CD4-positive, alpha-beta T cell (primary cell): Measurements from ENCODE around the gene FOXD4. TPM values are rescaled to one million over a fixed set of nuclear protein-coding genes. Genes with fewer than 3 reads are reported as not detected.
"Not testable (repeated sequence)": the region's sequence is repeated elsewhere in the genome, so short reads cannot be mapped to it uniquely, and the experiment has no call there.

ENCODE experiments used
- ATAC-seq: fragments of 200-7000 bp; cut with Tn5 transposase; one replicate; pipeline ENCODE4 v1.10.0; 2022; ENCODE audit warnings: mild to moderate bottlenecking; ENCODE audit not compliant: poor library complexity
- CTCF ChIA-PET: fragments of 350-600 bp; sonication (Branson Sonifier 250); formaldehyde crosslinking; loops from one replicate; lab custom pipeline; 2021; ENCODE audit warnings: antibody characterized with exemption, inconsistent platforms; lab: Charles Lee
- POLR2A ChIA-PET: fragments of 350-600 bp; sonication (Branson Sonifier 250); formaldehyde crosslinking; loops from one replicate; lab custom pipeline; 2021; ENCODE audit warnings: antibody characterized with exemption, inconsistent platforms; lab: Charles Lee
- DNase-seq, 14 experiments: peaks; one replicate each; pipeline ENCODE4 v3.0.0-alpha.2; 2013 to 2020; ENCODE audit warnings: mixed read lengths in 2 of 14
- H3K27ac ChIP-seq, 2 donors: one replicate each; pipeline versions ENCODE4 v1.5.1 to v1.7.0; 2013; ENCODE audit warnings: low read length in 2 of 2, low read depth in 1 of 2, mild to moderate bottlenecking in 1 of 2
- H3K27me3 ChIP-seq, 2 experiments: 1 replicate in 1 of 2; 2 replicates in 1 of 2; pipeline versions ENCODE4 v1.6.1 to v1.7.0; 2013; ENCODE audit warnings: low read length in 2 of 2, control low read depth in 1 of 2, mild to moderate bottlenecking in 1 of 2, moderate library complexity in 1 of 2; ENCODE audit not compliant: insufficient read depth in 2 of 2, control insufficient read depth in 1 of 2
- H3K36me3 ChIP-seq: one replicate; pipeline ENCODE4 v1.6.1; 2013; ENCODE audit warnings: low read length, control low read depth; ENCODE audit not compliant: insufficient read depth
- H3K4me1 ChIP-seq: one replicate; pipeline ENCODE4 v1.6.1; 2013; ENCODE audit warnings: low read length, control low read depth; ENCODE audit not compliant: insufficient read depth
- H3K4me3 ChIP-seq: one replicate; pipeline ENCODE4 v1.5.1; 2013; ENCODE audit warnings: mild to moderate bottlenecking, low read length, moderate library complexity
- H3K9me3 ChIP-seq, 2 experiments: 1 replicate in 1 of 2; 2 replicates in 1 of 2; pipeline versions ENCODE4 v1.6.1 to v1.7.0; 2013; ENCODE audit warnings: low read length in 2 of 2, mild to moderate bottlenecking in 2 of 2, control low read depth in 1 of 2, moderate library complexity in 1 of 2; ENCODE audit not compliant: control insufficient read depth in 1 of 2, insufficient read depth in 1 of 2
- H3K27ac Mint-ChIP-seq: one replicate; pipeline ENCODE4 v1.8.0; 2020; ENCODE audit warnings: mixed read lengths
- H3K27me3 Mint-ChIP-seq: one replicate; pipeline ENCODE4 v1.8.0; 2021; ENCODE audit warnings: mixed read lengths
- H3K36me3 Mint-ChIP-seq: one replicate; pipeline ENCODE4 v1.8.0; 2021; ENCODE audit warnings: low read depth, mixed read lengths
- H3K4me1 Mint-ChIP-seq: one replicate; pipeline ENCODE4 v1.8.0; 2021; ENCODE audit warnings: low read depth, mixed read lengths
- H3K4me3 Mint-ChIP-seq: one replicate; pipeline ENCODE4 v1.8.0; 2020; ENCODE audit warnings: mild to moderate bottlenecking, mixed read lengths
- H3K9me3 Mint-ChIP-seq: one replicate; pipeline ENCODE4 v1.8.0; 2020; ENCODE audit warnings: mixed read lengths
- intact Hi-C, 2 experiments: fragments of 100-400 bp; cut with DNase I in 1 of 2; cut with micrococcal nuclease in 1 of 2; formaldehyde crosslinking; loops; one replicate each; pipeline versions ENCODE4 v1.15.1 to v1.9.0; 2023 to 2025; cut with DNase I, micrococcal nuclease
- total RNA-seq, 174 experiments: library from RNA in 2 of 174; stranded (reverse) in 2 of 174; gene quantifications; one replicate each; pipeline ENCODE4 v1.2.3 and lab custom pipeline; 2021 to 2026

FOXD4 gene
- total RNA-seq, 2 experiments from 2014 or later = 0.20 TPM; not detected in 1

GRCh38 chr9:78333-78732, 39.9 kb downstream of the FOXD4 start:
- H3K27me3 Mint-ChIP-seq = peaks cover 13% of the 10 kb centered on the region
- H3K4me1 Mint-ChIP-seq, DNase-seq, H3K9me3 ChIP-seq, H3K27ac Mint-ChIP-seq, H3K9me3 Mint-ChIP-seq, H3K4me3 Mint-ChIP-seq, POLR2A ChIA-PET, H3K27ac ChIP-seq, ATAC-seq, H3K36me3 ChIP-seq, H3K4me3 ChIP-seq, H3K36me3 Mint-ChIP-seq, H3K27me3 ChIP-seq, CTCF ChIA-PET, H3K4me1 ChIP-seq, intact Hi-C loops: not testable (repeated sequence)

GRCh38 chr9:76389-76788, 41.8 kb downstream of the FOXD4 start:
- H3K27me3 ChIP-seq, H3K36me3 ChIP-seq, H3K4me1 ChIP-seq, H3K4me3 ChIP-seq, POLR2A ChIA-PET, CTCF ChIA-PET, H3K36me3 Mint-ChIP-seq, DNase-seq, intact Hi-C loops, H3K4me1 Mint-ChIP-seq, H3K9me3 Mint-ChIP-seq, ATAC-seq, H3K27ac Mint-ChIP-seq, H3K4me3 Mint-ChIP-seq, H3K27ac ChIP-seq, H3K9me3 ChIP-seq: not testable (repeated sequence)
- H3K27me3 Mint-ChIP-seq = peaks cover 15% of the 10 kb centered on the region

- H3K36me3 ChIP-seq, H3K27ac ChIP-seq, H3K36me3 Mint-ChIP-seq, H3K9me3 Mint-ChIP-seq, H3K9me3 ChIP-seq, H3K4me1 ChIP-seq, H3K27me3 ChIP-seq, intact Hi-C loops, H3K27ac Mint-ChIP-seq, CTCF ChIA-PET, H3K4me1 Mint-ChIP-seq, H3K27me3 Mint-ChIP-seq, ATAC-seq, DNase-seq, POLR2A ChIA-PET: not testable (repeated sequence)
- H3K4me3 ChIP-seq = peak overlapping the region; percentile 5
- H3K4me3 Mint-ChIP-seq = peak overlapping the region; percentile 79
Observed at GRCh38 chr9:73900-74525, 44.2 kb downstream of the FOXD4 start.

GRCh38 chr9:73076-73899, 44.9 kb downstream of the FOXD4 start:
- H3K9me3 Mint-ChIP-seq, H3K27ac Mint-ChIP-seq, H3K27ac ChIP-seq, intact Hi-C loops, H3K9me3 ChIP-seq, CTCF ChIA-PET, H3K4me1 Mint-ChIP-seq, H3K27me3 ChIP-seq, H3K36me3 Mint-ChIP-seq, H3K27me3 Mint-ChIP-seq, H3K4me1 ChIP-seq, POLR2A ChIA-PET, H3K36me3 ChIP-seq: not testable (repeated sequence)
- peak overlapping the region; percentile 56 for H3K4me3 Mint-ChIP-seq
- peak in 9 of 14 experiments; percentile 1 to 35 (median 9) for DNase-seq
- H3K4me3 ChIP-seq = peak overlapping the region; percentile 5
- ATAC-seq = peak; percentile 54

Other genes starting within 250 kb of the FOXD4 start
- gene WASHC1, start 89.0 kb downstream of the FOXD4 start, total RNA-seq = 10 to 100 TPM; 10.9 to 11.2 TPM
- gene ZNG1A, start 60.6 kb upstream of the FOXD4 start, total RNA-seq = 10 to 100 TPM; 21.9 to 22.4 TPM
- gene DOCK8, start 96.4 kb upstream of the FOXD4 start, total RNA-seq = 100 to 1,000 TPM; 123 to 126 TPM